ENCODE results near the gene INTS14. TPM values are rescaled to one million over a fixed set of nuclear protein-coding genes. Genes with fewer than 3 reads are reported as not detected.

The INTS14 gene
- total and polyA plus RNA-seq, 5 donors from 2014 or later: 22.7 to 40.6 (median 30.5) TPM

DNA sequence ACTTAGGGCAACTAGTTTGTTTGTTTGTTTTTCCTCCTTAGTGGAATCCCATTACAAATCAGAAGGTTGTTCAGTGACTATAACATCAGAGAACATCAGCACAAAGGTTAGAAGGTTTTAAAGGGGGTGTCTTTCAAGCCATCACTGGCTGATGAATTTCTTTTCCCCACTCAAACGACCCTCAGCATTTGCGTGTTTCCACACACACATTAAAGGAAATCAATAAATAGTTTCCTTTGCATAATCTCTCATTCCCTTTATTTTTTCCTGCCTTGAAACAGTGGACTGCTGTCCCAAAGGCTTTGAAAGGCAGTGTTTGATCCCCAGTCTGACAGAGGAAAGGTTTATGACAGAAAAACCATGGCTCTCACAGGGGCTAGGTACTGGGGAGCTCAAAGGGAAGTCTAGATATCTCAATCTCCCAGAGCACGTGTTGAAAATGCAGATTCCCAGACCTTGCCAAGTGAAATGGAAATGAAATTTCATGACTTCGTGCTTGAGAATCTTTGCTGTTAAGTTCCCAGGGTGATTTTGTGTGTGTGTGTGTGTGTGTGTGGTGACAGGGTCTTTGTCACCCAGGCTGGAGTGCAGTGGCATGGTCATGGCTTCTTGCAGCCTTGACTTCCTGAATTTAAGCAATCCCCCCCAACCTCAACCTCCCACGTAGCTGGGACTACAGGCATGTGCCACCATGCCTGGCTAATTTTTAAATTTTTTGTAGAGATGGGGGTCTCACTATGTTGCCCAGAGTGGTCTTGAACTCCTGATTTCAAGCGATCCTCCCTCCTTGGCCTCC lies 2.2 kb upstream of the INTS14 start:
- H3K27ac ChIP-seq (ENCODE audit: insufficient read depth, low read length, poor library complexity, severe bottlenecking): peak overlapping the region; percentile 87
- H3K36me3 ChIP-seq (ENCODE audit: control insufficient read depth, insufficient read depth, low read length): no peaks in the 10 kb centered on the region
- Mint-ChIP-seq H3K4me1 (peaks cover 15 to 45% (median 29%) of the 10 kb centered on the region in 4 donors), H3K9me3 (no peaks in the 10 kb centered on the region), H3K36me3 (peaks cover 7% of the 10 kb centered on the region), H3K4me3 (peak overlapping the region in 2 of 4 donors; percentile 97 to 99), H3K27me3 (no peaks in the 10 kb centered on the region), H3K27ac (peak overlapping the region in 2 of 3 donors; percentile 71 to 99)
- H3K4me3 ChIP-seq (ENCODE audit: low read depth, low read length): no peak overlapping the region
- ATAC-seq (ENCODE audit: low read depth in 2 of 2): no peak
- H3K4me1 ChIP-seq (ENCODE audit: control insufficient read depth, insufficient read depth, low read length, poor library complexity, severe bottlenecking): peaks cover 20% of the 10 kb centered on the region
- no peak for DNase-seq
- H3K27me3 ChIP-seq (ENCODE audit: control insufficient read depth, insufficient read depth, low read length): no peaks in the 10 kb centered on the region
- no peaks in the 10 kb centered on the region for H3K9me3 ChIP-seq (ENCODE audit: control insufficient read depth in 2 of 2, low read length in 2 of 2)

- Mint-ChIP-seq H3K36me3 (peaks cover 6% of the 10 kb centered on the region), H3K27me3 (no peaks in the 10 kb centered on the region), H3K4me3 (peak overlapping the region; percentile 97 to 99 (median 98)), H3K4me1 (peaks cover 15 to 50% (median 29%) of the 10 kb centered on the region in 4 donors), H3K9me3 (no peaks in the 10 kb centered on the region), H3K27ac (peak overlapping the region; percentile 38 to 99 (median 99))
- Histone ChIP-seq H3K36me3 (ENCODE audit: control insufficient read depth, insufficient read depth, low read length) (no peaks in the 10 kb centered on the region), H3K4me3 (ENCODE audit: low read depth, low read length) (no peak overlapping the region), H3K27me3 (ENCODE audit: control insufficient read depth, insufficient read depth, low read length) (no peaks in the 10 kb centered on the region), H3K27ac (ENCODE audit: insufficient read depth, low read length, poor library complexity, severe bottlenecking) (peak overlapping the region; percentile 87), H3K4me1 (ENCODE audit: control insufficient read depth, insufficient read depth, low read length, poor library complexity, severe bottlenecking) (peaks cover 20% of the 10 kb centered on the region), H3K9me3 (ENCODE audit: control insufficient read depth in 2 of 2, low read length in 2 of 2) (no peaks in the 10 kb centered on the region)
- no peak for DNase-seq
- ATAC-seq (ENCODE audit: low read depth in 2 of 2): no peak
These were observed 1.6 kb upstream of the INTS14 start for GRCh38 chr15:65612616-65612946.

GRCh38 chr15:65611888-65612615 lies 1.1 kb upstream of the INTS14 start:
- no peak for ATAC-seq (ENCODE audit: low read depth in 2 of 2)
- Mint-ChIP-seq H3K9me3 (no peaks in the 10 kb centered on the region), H3K4me1 (peaks cover 15 to 54% (median 32%) of the 10 kb centered on the region in 4 donors), H3K36me3 (peaks cover 5% of the 10 kb centered on the region), H3K4me3 (peak overlapping the region; percentile 97 to 99 (median 98)), H3K27ac (peak overlapping the region; percentile 99), H3K27me3 (no peaks in the 10 kb centered on the region)
- peak in 1 of 3 donors; percentile 19 for DNase-seq
- H3K4me3 ChIP-seq (ENCODE audit: low read depth, low read length): peak overlapping the region; percentile 88
- H3K9me3 ChIP-seq (ENCODE audit: control insufficient read depth in 2 of 2, low read length in 2 of 2): no peaks in the 10 kb centered on the region
- H3K4me1 ChIP-seq (ENCODE audit: control insufficient read depth, insufficient read depth, low read length, poor library complexity, severe bottlenecking): peaks cover 20% of the 10 kb centered on the region
- no peaks in the 10 kb centered on the region for H3K27me3 ChIP-seq (ENCODE audit: control insufficient read depth, insufficient read depth, low read length)
- H3K36me3 ChIP-seq (ENCODE audit: control insufficient read depth, insufficient read depth, low read length): no peaks in the 10 kb centered on the region
- H3K27ac ChIP-seq (ENCODE audit: insufficient read depth, low read length, poor library complexity, severe bottlenecking): peak overlapping the region; percentile 87

DNA sequence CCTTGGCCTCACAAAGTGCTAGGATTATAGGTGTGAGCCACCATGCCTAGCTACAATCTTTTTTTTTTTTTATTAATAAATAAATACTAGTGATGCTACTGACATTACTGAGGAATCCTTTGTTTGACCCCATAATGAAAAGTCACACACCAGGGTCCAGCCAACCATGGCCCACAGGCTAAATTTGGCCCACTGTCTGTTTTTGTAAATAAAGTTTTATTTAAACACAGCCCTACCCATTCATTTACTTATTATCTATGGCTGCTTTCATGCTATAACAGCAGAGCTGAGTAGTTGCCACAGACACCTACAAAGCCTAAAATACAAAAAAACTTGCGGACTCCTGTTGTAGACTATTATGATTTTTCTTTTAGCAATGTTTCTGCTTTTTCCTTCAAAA lies 7.4 kb downstream of the INTS14 start:
- no peaks in the 10 kb centered on the region for H3K9me3 ChIP-seq (ENCODE audit: control insufficient read depth in 2 of 2, low read length in 2 of 2)
- DNase-seq (no peak), ATAC-seq (ENCODE audit: low read depth in 2 of 2) (no peak)
- no peaks in the 10 kb centered on the region for H3K4me1 ChIP-seq (ENCODE audit: control insufficient read depth, insufficient read depth, low read length, poor library complexity, severe bottlenecking)
- no peak overlapping the region for H3K27ac ChIP-seq (ENCODE audit: insufficient read depth, low read length, poor library complexity, severe bottlenecking)
- Mint-ChIP-seq H3K36me3 (peaks cover 11% of the 10 kb centered on the region), H3K4me3 (no peak overlapping the region), H3K27ac (no peak overlapping the region), H3K27me3 (no peaks in the 10 kb centered on the region), H3K4me1 (peaks cover 5 to 20% (median 10%) of the 10 kb centered on the region in 4 donors), H3K9me3 (no peaks in the 10 kb centered on the region)
- peaks cover 37% of the 10 kb centered on the region for H3K36me3 ChIP-seq (ENCODE audit: control insufficient read depth, insufficient read depth, low read length)
- no peak overlapping the region for H3K4me3 ChIP-seq (ENCODE audit: low read depth, low read length)
- H3K27me3 ChIP-seq (ENCODE audit: control insufficient read depth, insufficient read depth, low read length): no peaks in the 10 kb centered on the region

- DNase-seq (no peak), ATAC-seq (ENCODE audit: low read depth in 2 of 2) (no peak)
- Mint-ChIP-seq H3K27ac (no peak overlapping the region), H3K4me1 (peaks cover 6 to 25% (median 8%) of the 10 kb centered on the region in 4 donors), H3K9me3 (no peaks in the 10 kb centered on the region), H3K36me3 (peaks cover 15% of the 10 kb centered on the region), H3K27me3 (no peaks in the 10 kb centered on the region), H3K4me3 (no peak overlapping the region)
- Histone ChIP-seq H3K4me3 (ENCODE audit: low read depth, low read length) (no peak overlapping the region), H3K27me3 (ENCODE audit: control insufficient read depth, insufficient read depth, low read length) (no peaks in the 10 kb centered on the region), H3K9me3 (ENCODE audit: control insufficient read depth in 2 of 2, low read length in 2 of 2) (no peaks in the 10 kb centered on the region), H3K4me1 (ENCODE audit: control insufficient read depth, insufficient read depth, low read length, poor library complexity, severe bottlenecking) (no peaks in the 10 kb centered on the region), H3K27ac (ENCODE audit: insufficient read depth, low read length, poor library complexity, severe bottlenecking) (no peak overlapping the region), H3K36me3 (ENCODE audit: control insufficient read depth, insufficient read depth, low read length) (peaks cover 41% of the 10 kb centered on the region)
These were observed 7.8 kb downstream of the INTS14 start for GRCh38 chr15:65603134-65603533.

- H3K27me3 ChIP-seq (ENCODE audit: control insufficient read depth, insufficient read depth, low read length): no peaks in the 10 kb centered on the region
- ATAC-seq (ENCODE audit: low read depth in 2 of 2) (no peak), DNase-seq (no peak)
- no peaks in the 10 kb centered on the region for H3K4me1 ChIP-seq (ENCODE audit: control insufficient read depth, insufficient read depth, low read length, poor library complexity, severe bottlenecking)
- Mint-ChIP-seq H3K27ac (no peak overlapping the region), H3K9me3 (no peaks in the 10 kb centered on the region), H3K27me3 (no peaks in the 10 kb centered on the region), H3K4me3 (no peak overlapping the region), H3K36me3 (peaks cover 31% of the 10 kb centered on the region), H3K4me1 (peaks cover 0 to 15% (median 2%) of the 10 kb centered on the region in 4 donors)
- H3K4me3 ChIP-seq (ENCODE audit: low read depth, low read length): no peak overlapping the region
- peaks cover 61% of the 10 kb centered on the region for H3K36me3 ChIP-seq (ENCODE audit: control insufficient read depth, insufficient read depth, low read length)
- H3K9me3 ChIP-seq (ENCODE audit: control insufficient read depth in 2 of 2, low read length in 2 of 2): no peaks in the 10 kb centered on the region
- H3K27ac ChIP-seq (ENCODE audit: insufficient read depth, low read length, poor library complexity, severe bottlenecking): no peak overlapping the region
These were observed 11.3 kb downstream of the INTS14 start for GRCh38 chr15:65599677-65600076.

DNA sequence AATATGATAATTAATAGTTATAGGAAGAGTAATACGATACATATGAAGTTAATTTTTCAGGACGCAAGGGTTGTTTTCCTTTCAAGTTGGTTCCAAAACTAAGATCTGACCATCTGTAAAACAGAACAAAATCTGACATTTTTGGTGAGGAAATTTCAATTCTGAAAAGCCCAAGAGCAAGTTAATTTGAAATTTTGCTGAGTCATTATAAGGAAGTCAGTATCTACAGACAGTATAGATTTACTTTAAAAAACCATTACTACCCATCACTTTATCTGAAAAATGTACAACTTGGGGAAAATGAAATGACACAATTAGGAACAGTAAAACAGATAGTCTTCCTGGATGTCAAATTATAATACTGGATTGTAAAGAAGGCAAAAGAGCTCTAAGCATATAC lies 12.5 kb downstream of the INTS14 start:
- Mint-ChIP-seq H3K27ac (peak overlapping the region in 1 of 3 donors; percentile 36), H3K4me3 (no peak overlapping the region), H3K27me3 (no peaks in the 10 kb centered on the region), H3K36me3 (peaks cover 40% of the 10 kb centered on the region), H3K4me1 (peaks cover 0 to 15% (median 2%) of the 10 kb centered on the region in 4 donors), H3K9me3 (no peaks in the 10 kb centered on the region)
- H3K4me3 ChIP-seq (ENCODE audit: low read depth, low read length): no peak overlapping the region
- no peaks in the 10 kb centered on the region for H3K27me3 ChIP-seq (ENCODE audit: control insufficient read depth, insufficient read depth, low read length)
- H3K27ac ChIP-seq (ENCODE audit: insufficient read depth, low read length, poor library complexity, severe bottlenecking): no peak overlapping the region
- no peaks in the 10 kb centered on the region for H3K9me3 ChIP-seq (ENCODE audit: control insufficient read depth in 2 of 2, low read length in 2 of 2)
- DNase-seq (no peak), ATAC-seq (ENCODE audit: low read depth in 2 of 2) (no peak)
- H3K36me3 ChIP-seq (ENCODE audit: control insufficient read depth, insufficient read depth, low read length): peaks cover 61% of the 10 kb centered on the region
- H3K4me1 ChIP-seq (ENCODE audit: control insufficient read depth, insufficient read depth, low read length, poor library complexity, severe bottlenecking): no peaks in the 10 kb centered on the region
